COLO668 (cell line): ENCODE measurements around the gene KCNB1.

Experiments used
- DNase-seq: peaks from one replicate; lab custom pipeline; 2025; ENCODE audit not compliant: unreplicated experiment; lab: John Stamatoyannopoulos, UW

The KCNB1 gene

DNA sequence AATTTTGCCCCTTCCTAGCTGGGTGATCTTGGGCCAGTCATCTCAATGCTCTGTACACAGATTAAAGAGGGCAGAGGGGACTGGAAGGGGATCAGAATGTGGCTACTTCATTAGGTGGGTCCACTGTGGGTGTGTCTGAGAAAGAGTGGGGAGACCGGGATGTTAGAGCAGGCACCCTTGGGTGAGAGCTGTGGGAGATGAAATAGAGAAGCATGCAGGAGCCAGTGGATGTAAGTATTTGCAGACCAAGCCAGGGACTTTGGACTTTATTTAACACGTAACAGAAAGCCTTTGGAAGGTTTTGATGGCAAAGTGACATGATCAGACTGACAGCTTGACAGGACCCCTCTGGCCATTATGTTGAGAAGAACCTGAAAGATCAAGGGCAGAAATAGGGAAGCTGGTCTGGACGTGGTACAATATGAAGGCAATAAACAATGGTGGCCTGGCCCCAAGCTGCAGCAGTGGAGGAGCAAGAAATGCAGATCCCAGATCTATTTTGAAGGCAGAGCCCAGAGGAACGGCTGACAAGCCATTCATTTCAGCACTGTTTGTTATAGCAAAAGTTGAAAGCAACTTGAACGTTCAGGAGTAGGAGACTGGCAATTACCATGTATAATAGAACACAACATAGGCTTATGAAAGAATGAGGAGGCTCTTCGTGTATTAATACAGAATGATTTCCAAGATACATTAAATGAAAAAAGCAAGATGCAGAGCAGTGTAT, 122.1 kb downstream of the KCNB1 start:
- DNase-seq = no peak

GRCh38 chr20:49356676-49357075, 125.8 kb downstream of the KCNB1 start:
- DNase-seq = peak; percentile 23

DNA sequence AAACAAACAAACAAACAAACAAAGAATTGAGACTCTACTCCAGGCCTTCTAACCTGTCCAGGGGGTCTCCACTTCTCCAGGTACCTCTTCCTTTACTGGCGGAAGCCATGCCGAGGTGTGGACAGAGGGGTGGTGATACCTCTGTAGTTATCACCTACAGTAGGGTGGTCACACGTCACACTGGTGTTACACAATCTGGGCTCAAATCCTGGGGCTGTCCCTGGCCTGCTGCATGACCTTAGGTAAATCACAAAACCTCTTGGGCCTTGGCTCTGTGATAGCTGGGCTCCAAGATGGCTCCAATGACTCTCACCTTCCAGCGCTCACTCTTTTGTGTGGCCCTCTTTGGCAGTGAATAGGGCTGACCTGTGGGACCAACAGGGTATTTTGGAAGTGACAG, 127.8 kb downstream of the KCNB1 start:
- no peak for DNase-seq

DNA sequence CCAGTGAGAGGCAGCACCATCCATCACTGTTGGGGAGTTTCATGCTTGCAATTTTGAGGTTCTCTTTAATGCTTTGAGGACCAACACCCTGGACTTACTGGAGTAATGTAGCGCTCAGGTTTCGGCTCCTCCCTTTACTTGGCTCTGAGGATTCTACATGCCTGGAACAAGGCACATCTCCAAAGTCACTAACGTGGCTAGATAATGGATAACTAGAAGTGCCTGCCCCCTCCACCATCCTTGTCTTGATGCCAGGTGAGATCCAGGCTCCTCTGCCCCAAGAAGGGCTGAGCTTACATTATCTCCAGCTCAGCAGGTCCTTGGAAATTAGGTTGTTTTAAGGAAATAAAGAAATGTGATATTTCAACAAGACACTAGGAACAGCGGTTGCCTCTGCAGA, 129.1 kb downstream of the KCNB1 start:
- DNase-seq = no peak

GRCh38 chr20:49352751-49353150, 129.7 kb downstream of the KCNB1 start:
- DNase-seq = no peak

DNA sequence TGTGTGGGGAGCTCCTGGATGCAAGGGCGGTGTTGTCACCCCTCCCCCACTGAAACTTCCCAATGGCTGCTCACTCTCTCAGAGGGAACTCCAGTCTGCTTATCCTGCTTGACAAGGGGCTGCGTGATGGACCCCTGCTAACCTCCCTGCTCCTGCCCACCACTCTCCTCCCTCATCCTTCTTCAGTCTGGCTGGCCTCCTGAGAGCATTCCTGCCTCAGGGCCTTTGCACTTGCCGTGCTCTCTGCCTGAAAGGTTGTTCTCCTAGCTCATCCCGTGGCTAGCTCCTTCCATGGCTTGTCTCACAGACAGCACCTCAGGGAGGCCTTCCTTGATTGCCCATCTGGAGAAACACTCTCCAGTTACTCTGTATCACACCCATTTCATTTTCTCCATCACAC, 130.7 kb downstream of the KCNB1 start:
- no peak for DNase-seq

GRCh38 chr20:49349694-49350252, 132.7 kb downstream of the KCNB1 start:
- DNase-seq = no peak

DNA sequence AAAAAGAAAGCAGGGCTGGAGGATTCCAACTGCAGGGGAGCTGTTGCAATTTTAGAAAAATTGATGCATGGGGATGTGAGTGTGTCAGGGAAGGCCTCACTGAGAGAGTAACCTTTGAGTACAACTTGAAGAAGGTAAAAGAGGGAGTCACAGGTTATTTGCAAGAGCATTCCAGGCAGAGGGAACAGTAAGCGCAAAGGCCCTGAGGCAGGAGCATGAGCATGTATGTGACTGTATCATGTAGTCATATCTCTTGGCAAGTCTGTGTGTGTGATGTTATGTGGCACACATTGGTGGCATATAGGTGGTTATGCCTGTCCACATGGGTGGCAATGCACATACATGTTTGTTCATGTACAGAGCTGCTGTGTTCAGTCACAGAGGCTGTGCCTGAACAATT, 133.4 kb downstream of the KCNB1 start:
- DNase-seq = no peak

- DNase-seq = no peak
Observed at GRCh38 chr20:49348563-49348962, 133.9 kb downstream of the KCNB1 start.

GRCh38 chr20:49347156-49347555, 135.3 kb downstream of the KCNB1 start:
- DNase-seq = no peak

DNA sequence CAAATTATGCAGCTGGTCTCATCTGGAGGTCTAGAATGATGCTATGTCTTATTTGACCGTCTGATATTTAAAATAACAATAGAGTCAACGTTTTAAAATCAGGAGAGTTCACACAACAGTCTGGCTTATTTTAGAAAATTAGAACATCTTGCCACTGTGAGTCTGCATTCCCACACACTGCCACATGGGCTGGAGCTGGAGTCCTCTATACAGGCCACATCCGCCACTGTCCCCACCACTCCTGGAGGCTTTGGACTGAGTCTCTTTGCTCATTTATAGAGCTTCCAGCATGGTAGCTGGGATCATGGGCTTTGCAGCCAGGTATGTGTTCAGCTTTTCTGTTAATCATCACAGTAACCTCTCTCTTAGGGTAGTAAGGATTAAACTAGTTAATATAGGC, 135.8 kb downstream of the KCNB1 start:
- no peak for DNase-seq

GRCh38 chr20:49345524-49345923, 136.9 kb downstream of the KCNB1 start:
- no peak for DNase-seq

- no peak for DNase-seq
Observed at GRCh38 chr20:49344975-49345374, 137.5 kb downstream of the KCNB1 start.

- DNase-seq = no peak
Observed at GRCh38 chr20:49344140-49344539, 138.3 kb downstream of the KCNB1 start.

DNA sequence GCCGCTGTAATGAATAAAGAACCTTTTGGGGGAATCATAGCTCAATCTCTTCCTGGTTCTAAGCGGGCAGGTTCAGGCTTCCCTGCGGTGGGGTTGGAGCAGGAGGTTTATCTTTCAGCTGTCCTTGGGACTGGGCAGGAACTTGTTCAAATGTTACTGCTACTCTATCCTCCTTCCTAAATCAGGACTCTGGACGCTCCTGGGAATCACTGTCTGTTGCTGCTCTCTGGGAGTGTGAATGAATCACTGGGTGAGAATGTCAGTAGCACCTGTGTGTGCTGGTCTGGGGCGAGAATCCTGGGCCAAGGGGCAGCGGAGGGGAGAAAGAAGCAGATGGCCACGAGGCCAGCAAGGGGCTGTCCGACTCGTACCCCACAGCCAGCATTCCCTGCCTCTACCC, 139.2 kb downstream of the KCNB1 start:
- no peak for DNase-seq

DNA sequence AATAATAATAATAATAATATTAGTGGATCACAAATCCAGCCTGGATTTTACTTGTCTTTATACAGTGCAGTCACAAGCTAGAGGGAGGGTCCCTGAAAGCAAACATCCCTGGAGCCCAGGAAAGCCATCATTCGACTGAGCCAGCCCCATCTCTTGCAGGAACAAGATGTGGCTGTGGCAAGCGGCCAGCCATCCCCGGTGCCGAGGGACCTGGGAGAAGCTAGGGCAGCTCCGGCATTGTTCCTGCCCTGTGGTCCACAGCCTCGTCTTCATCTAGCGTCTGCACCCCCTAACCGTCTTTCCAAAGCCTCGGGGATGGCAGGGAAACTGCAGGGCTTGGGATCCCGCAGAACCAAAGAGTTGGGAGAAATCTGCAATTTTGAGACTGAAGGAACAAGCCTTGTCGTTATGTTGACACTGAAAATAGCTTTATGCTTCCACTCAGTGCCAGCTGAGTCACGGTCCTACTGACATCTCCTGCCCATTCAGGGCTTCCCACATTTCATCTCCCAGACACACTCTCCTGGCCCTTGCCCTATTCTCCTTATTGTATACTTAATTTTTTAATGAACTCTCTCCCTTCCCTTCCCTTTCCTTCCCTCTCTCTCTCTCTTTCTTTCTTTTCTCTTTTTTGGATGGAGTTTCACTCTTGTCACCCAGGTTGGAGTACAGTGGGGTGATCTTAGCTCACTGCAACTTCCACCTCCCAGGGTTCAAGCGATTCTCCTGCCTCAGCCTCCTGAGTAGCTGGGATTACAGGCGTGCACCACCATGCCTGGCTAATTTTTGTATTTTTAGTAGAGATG, 142.1 kb downstream of the KCNB1 start:
- no peak for DNase-seq

DNA sequence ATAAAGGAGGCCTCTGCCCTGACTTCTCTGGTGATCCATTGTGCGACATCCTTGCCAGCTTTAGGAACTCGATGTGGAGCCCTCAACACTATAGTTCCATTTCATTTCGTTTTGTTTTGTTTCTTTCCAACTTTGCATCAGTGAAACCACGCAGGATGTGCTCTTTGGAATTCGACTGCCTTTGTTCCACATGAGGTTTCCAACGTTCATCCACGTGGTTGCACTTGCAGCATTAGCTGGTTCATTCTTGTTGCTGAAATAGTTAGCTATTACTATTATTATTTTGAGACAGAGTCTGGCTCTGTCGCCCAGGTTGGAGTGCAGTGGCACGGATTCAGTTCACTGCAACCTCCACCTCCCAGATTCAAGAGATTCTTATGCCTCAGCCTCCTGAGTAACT, 143.3 kb downstream of the KCNB1 start:
- DNase-seq = no peak

DNA sequence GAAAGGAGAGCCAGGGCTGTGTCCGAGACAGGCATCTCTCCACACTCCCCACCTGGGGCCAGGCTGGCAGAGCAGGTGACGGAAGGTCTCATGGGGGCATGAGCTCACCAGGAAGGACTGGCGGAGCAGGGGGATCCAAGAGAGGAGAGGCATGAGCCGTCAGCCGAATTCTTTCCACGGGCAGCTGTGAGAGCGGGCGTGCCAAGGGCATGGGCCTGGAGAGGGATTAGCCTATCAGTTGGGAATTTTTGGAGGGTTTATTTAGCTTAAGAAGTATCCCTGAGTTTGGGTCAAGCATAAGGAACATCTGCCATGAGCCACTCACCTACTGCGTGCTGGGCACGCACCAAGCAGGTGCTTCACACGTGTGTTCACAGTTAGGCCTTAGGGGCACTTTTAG, 144.4 kb downstream of the KCNB1 start:
- no peak for DNase-seq

DNA sequence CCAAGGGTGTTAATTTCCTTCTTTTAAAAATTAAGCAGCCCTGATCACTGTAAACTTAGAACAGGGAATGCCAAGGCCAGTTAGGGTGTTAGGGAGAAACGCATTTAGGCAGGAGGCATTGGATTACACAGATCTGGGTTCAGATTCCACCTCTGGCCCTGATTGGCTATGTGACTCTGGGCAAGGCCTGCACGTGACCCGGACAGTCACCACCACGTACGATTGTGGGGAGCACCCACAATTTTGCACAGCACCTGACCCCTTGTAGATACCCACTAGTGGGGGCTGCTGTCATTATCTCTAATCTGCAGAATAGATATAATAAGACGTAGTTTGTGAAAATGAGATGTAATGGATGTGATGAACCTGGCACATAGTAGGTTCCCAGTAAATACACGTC, 145.1 kb downstream of the KCNB1 start:
- DNase-seq = no peak

DNA sequence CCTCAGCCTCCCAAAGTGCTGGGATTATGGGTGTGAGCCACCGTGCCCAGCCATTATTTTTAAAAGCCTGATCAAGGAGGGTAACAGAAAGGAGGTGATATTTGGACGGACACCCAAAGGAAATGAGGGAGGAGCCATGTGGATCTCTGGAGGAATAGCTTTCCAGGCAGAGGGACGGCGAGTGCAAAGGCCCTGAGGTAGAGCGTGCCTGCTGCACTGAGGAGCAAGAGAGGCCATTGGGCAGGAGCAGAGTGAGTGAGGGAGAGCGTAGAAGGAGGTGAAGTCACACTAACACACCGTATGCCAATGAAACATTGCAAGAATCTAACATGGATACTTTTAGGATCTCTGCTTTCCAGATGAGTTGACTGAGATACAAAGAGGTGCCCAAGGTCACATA, 145.7 kb downstream of the KCNB1 start:
- no peak for DNase-seq

- no peak for DNase-seq
Observed at GRCh38 chr20:49335476-49335875, 147.0 kb downstream of the KCNB1 start.
